ENCODE measurements around the gene CBLC. TPM values are rescaled to one million over a fixed set of nuclear protein-coding genes. Genes with fewer than 3 reads are reported as not detected.

Gene CBLC
- total RNA-seq, 4 donors from 2014 or later = 0.49 TPM; not detected in 3

DNA sequence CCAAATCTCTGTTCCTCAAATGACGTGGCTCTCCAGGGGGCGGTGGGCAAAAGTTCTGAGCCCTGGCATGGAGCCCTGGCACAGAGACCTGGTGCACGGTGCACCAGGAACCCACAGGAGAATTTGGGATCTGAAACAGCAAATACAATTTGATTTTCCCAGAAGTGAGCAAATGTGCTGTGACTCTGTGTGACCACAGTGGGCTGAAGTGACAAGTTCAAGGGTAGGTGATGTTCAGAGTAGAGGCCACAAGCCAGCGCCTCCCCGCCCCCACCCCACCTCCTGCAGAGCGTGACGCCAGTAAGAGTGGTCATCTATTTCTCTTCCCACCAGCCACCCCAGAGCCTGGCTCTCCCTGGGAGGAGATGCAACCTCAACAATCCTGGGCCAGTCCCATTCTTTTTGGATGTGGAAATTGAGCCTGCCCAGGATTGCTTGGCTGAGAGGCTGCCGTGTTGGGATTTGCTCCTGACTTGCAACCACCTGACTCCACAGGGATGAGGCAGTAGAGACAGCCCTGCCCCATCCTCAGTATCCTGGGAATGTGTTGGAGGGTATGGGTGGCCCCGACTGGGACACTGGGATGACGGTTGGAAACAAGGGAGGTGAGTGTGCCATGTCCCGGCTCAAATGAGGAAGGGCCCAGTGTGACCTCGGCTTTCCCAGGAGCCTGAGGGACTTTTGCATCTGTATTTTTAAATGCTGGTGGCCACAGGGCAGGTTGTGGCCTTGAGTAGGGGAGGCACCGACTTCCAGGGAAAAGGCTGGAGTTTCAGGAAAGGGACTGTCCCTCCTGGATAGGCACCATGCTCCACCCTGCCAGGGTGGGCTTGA, 40.2 kb upstream of the CBLC start:
- TF ChIP-seq POLR2A (IDR thresholded peaks at IDR 0.05) = no peak
- TF ChIP-seq, protein P1, sequence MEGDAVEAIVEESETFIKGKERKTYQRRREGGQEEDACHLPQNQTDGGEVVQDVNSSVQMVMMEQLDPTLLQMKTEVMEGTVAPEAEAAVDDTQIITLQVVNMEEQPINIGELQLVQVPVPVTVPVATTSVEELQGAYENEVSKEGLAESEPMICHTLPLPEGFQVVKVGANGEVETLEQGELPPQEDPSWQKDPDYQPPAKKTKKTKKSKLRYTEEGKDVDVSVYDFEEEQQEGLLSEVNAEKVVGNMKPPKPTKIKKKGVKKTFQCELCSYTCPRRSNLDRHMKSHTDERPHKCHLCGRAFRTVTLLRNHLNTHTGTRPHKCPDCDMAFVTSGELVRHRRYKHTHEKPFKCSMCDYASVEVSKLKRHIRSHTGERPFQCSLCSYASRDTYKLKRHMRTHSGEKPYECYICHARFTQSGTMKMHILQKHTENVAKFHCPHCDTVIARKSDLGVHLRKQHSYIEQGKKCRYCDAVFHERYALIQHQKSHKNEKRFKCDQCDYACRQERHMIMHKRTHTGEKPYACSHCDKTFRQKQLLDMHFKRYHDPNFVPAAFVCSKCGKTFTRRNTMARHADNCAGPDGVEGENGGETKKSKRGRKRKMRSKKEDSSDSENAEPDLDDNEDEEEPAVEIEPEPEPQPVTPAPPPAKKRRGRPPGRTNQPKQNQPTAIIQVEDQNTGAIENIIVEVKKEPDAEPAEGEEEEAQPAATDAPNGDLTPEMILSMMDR (IDR thresholded peaks at IDR 0.05 in 4 of 5, conservative IDR thresholded peaks at IDR 0.05 in 1 of 5) = no peak
- no peaks in the 10 kb centered on the region for H3K27me3 ChIP-seq
- H3K4me1 ChIP-seq = peaks cover 11 to 20% of the 10 kb centered on the region in 2 donors
- no peak for DNase-seq
- H3K36me3 ChIP-seq = no peaks in the 10 kb centered on the region
- in situ Hi-C loops (cut with MboI; ENCODE audit: low sequenced_read_pairs in 4 of 4) (no loop called here), intact Hi-C loops (cut with DNase I; ENCODE audit: low total_unique reads) (no loop called here)
- no peak overlapping the region for H3K4me3 ChIP-seq
- H3K27ac ChIP-seq = no peak overlapping the region
- no peaks in the 10 kb centered on the region for H3K9me3 ChIP-seq
- ATAC-seq = no peak

DNA sequence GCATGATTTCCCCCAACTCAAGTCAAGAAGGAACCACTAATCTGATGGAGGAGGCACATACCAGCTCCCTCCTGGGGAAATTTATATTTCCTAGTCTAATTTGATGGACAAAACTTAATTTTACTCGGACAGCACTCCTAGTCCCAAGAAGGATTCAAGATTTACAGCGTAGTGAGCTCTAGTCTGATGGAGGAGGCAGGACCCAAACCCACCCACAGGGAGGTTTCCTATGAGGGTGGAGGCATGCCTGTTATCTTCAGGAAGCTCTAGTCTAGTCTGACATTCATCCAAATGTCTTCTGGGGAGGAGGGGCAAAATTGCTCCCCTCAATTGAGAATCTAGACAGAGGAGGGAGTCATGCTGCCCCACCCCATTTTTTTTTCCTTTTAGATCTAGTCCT, 39.6 kb upstream of the CBLC start:
- TF ChIP-seq, protein P1 (IDR thresholded peaks at IDR 0.05 in 4 of 5, conservative IDR thresholded peaks at IDR 0.05 in 1 of 5) = no peak
- no peak for TF ChIP-seq POLR2A (IDR thresholded peaks at IDR 0.05)
- ATAC-seq (no peak), DNase-seq (no peak)
- H3K36me3 ChIP-seq = no peaks in the 10 kb centered on the region
- peaks cover 18 to 26% of the 10 kb centered on the region in 2 donors for H3K4me1 ChIP-seq
- intact Hi-C loops (cut with DNase I; ENCODE audit: low total_unique reads) (no loop called here), in situ Hi-C loops (cut with MboI; ENCODE audit: low sequenced_read_pairs in 4 of 4) (no loop called here)
- H3K4me3 ChIP-seq = no peak overlapping the region
- H3K9me3 ChIP-seq = no peaks in the 10 kb centered on the region
- no peak overlapping the region for H3K27ac ChIP-seq
- no peaks in the 10 kb centered on the region for H3K27me3 ChIP-seq

DNA sequence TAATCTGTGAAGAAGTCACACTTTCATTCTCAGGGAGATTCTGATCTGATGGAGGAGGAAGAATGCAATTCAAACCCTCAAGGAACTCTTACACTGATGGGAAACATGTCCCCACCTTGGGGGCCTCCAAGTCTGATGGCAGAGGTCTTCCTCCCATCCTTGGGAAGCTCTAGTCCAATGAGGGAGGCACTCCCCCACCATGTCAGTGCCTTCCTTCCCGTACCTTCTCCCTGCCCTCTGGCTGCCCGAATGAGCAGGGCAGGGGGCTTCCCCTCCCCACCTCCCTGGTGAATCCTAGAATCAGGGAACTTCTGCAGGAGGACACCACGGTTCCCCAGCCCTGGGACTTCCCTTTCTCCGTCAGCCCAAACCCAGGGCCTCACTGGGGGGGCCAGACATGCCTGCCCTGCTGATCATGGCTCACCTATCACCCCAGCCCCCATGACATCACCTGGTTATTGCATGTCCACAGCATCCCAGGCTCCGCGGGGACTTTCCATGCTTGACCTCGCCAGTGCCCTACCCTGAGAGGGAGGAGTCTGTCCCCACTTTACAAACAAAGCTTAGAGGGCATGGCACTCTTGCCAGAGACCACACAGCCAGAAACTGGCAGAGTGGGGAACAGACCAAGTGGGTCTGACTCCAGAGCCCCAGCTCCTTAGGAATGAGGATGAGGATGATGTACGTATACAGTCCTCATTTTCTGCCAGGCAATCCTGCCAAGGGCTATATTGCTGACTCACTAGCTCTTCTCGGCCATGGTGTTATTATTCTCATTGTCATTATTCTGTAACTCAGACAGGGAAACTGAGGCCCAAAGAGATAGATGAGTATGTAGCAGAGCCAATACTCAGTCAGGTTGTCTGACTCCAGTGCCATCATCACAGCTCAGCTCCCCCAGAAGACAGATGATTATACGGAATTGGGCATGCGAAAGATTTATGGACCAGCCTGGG, 38.8 kb upstream of the CBLC start:
- H3K27ac ChIP-seq = peak overlapping the region in 3 of 4 donors; percentile 11 to 32 (median 18)

DNA sequence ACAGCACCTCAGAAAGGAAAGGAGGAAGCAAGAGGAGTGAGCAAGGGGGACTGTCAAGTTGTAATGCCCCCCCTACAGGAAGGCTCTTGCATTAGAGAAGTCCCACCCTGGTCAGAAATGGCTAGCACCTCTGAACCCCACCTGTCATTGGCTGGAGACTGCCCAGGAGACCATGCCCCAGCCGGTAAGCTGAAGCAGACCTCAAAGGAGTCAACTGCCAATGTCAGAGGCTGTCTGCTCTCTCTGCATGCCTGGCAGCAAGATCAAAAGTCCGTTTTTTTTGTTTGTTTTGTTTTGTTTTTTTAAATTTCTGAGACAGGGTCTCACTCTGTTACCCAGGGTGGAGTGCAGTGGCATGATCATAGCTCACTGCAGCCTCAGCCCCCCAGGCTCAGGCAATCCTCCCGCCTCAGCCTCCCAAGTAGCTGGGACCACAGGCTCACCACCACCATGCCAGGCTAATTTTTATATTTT, 37.3 kb upstream of the CBLC start:
- Histone ChIP-seq H3K36me3 (no peaks in the 10 kb centered on the region), H3K4me3 (no peak overlapping the region), H3K9me3 (no peaks in the 10 kb centered on the region), H3K27ac (peak overlapping the region; percentile 87 to 97 (median 94)), H3K27me3 (no peaks in the 10 kb centered on the region), H3K4me1 (peaks cover 27 to 46% of the 10 kb centered on the region in 2 donors)
- ATAC-seq (no peak), DNase-seq (no peak)
- intact Hi-C loops (cut with DNase I; ENCODE audit: low total_unique reads) (loop anchor here (10.0 kb wide), 1 partner anchor 214 kb away; the partner anchor contains the start of gene CLPTM1), in situ Hi-C loops (cut with MboI; ENCODE audit: low sequenced_read_pairs in 4 of 4) (no loop called here)
- no peak for TF ChIP-seq POLR2A (IDR thresholded peaks at IDR 0.05)
- TF ChIP-seq, protein P1 (IDR thresholded peaks at IDR 0.05 in 4 of 5, conservative IDR thresholded peaks at IDR 0.05 in 1 of 5) = no peak

More for the DNA sequence above, 38.8 kb upstream of the CBLC start:
- Histone ChIP-seq H3K36me3 (no peaks in the 10 kb centered on the region), H3K9me3 (no peaks in the 10 kb centered on the region), H3K27me3 (no peaks in the 10 kb centered on the region), H3K4me1 (peaks cover 22 to 34% of the 10 kb centered on the region in 2 donors), H3K4me3 (no peak overlapping the region)
- ATAC-seq = no peak
- peak in 1 of 2 donors; percentile 23 for DNase-seq
- intact Hi-C loops (cut with DNase I; ENCODE audit: low total_unique reads) = no loop called here
- in situ Hi-C loops (cut with MboI; ENCODE audit: low sequenced_read_pairs in 4 of 4) = no loop called here
- TF ChIP-seq POLR2A (IDR thresholded peaks at IDR 0.05) = no peak
- TF ChIP-seq, protein P1 (IDR thresholded peaks at IDR 0.05 in 4 of 5, conservative IDR thresholded peaks at IDR 0.05 in 1 of 5) = no peak

All from gastrocnemius medialis (tissue), 4 donors.